Activated CD4-positive, alpha-beta T cell treated with anti-CD3 and anti-CD28 coated beads for 36 hours (primary cell): Measurements from ENCODE around the gene MVB12B. TPM values are rescaled to one million over a fixed set of nuclear protein-coding genes. Genes with fewer than 3 reads are reported as not detected.

ENCODE experiments used
- ATAC-seq: fragments of 200-7000 bp; cut with Tn5 transposase; one replicate; pipeline ENCODE4 v1.10.0; 2021; ENCODE audit warnings: mild to moderate bottlenecking, moderate library complexity
- CTCF ChIA-PET: fragments of 350-600 bp; sonication (Branson Sonifier 250); formaldehyde crosslinking; loops from one replicate; lab custom pipeline; 2021; ENCODE audit warnings: antibody characterized with exemption; lab: Charles Lee
- POLR2A ChIA-PET: fragments of 350-600 bp; sonication (Branson Sonifier 250); formaldehyde crosslinking; loops from one replicate; lab custom pipeline; 2021; ENCODE audit warnings: antibody characterized with exemption, inconsistent platforms; lab: Charles Lee
- DNase-seq: peaks from one replicate; pipeline ENCODE4 v3.0.0-alpha.2; 2020
- H3K27ac Mint-ChIP-seq: one replicate; pipeline ENCODE4 v1.8.0; 2021; ENCODE audit warnings: mixed read lengths
- H3K27me3 Mint-ChIP-seq: one replicate; pipeline ENCODE4 v1.8.0; 2021; ENCODE audit warnings: mixed read lengths
- H3K36me3 Mint-ChIP-seq: one replicate; pipeline ENCODE4 v1.8.0; 2021; ENCODE audit warnings: low read depth, mixed read lengths
- H3K4me1 Mint-ChIP-seq: one replicate; pipeline ENCODE4 v1.8.0; 2021; ENCODE audit warnings: mixed read lengths
- H3K4me3 Mint-ChIP-seq: one replicate; pipeline ENCODE4 v1.8.0; 2021; ENCODE audit warnings: mild to moderate bottlenecking, moderate library complexity, mixed read lengths
- H3K9me3 Mint-ChIP-seq: one replicate; pipeline ENCODE4 v1.8.0; 2021; ENCODE audit warnings: low read depth, mixed read lengths
- intact Hi-C, 2 experiments: fragments of 100-400 bp; cut with DNase I in 1 of 2; cut with micrococcal nuclease in 1 of 2; formaldehyde crosslinking; loops; one replicate each; pipeline versions ENCODE4 v1.14.2 to v1.15.1; 2022 to 2024; cut with DNase I, micrococcal nuclease
- total RNA-seq, 2 experiments: library from RNA; stranded (reverse); gene quantifications; one replicate each; pipeline ENCODE4 v1.2.3, GENCODE V29; 2021

MVB12B gene
- total RNA-seq, 2 experiments from 2014 or later = 3.0 TPM

- no peak for DNase-seq
- Mint-ChIP-seq H3K4me1 (peaks cover 2% of the 10 kb centered on the region), H3K4me3 (no peak overlapping the region), H3K36me3 (no peaks in the 10 kb centered on the region), H3K27me3 (no peaks in the 10 kb centered on the region), H3K9me3 (no peaks in the 10 kb centered on the region), H3K27ac (no peak overlapping the region)
- intact Hi-C loops = loop anchor here in 1 of 2 experiments (10.0 kb wide), 1 partner anchor 260 kb away; no protein-coding TSS in a partner anchor
- CTCF ChIA-PET = interaction anchor here (0.5 to 1.4 kb wide), 6 partner anchors 10 to 1515 kb away, joined by 3 to 5 read pairs (median 3); no protein-coding TSS in a partner anchor
- no peak for ATAC-seq
- POLR2A ChIA-PET = no interaction called here
Observed at GRCh38 chr9:126304207-126304970, 22.2 kb upstream of the MVB12B start.

- ChIA-PET CTCF (interaction anchor here (0.7 to 1.2 kb wide), 3 partner anchors 11 to 791 kb away, joined by 3 to 4 read pairs (median 3); no protein-coding TSS in a partner anchor), POLR2A (no interaction called here)
- Mint-ChIP-seq H3K36me3 (no peaks in the 10 kb centered on the region), H3K27me3 (no peaks in the 10 kb centered on the region), H3K4me3 (no peak overlapping the region), H3K9me3 (no peaks in the 10 kb centered on the region), H3K27ac (no peak overlapping the region), H3K4me1 (peaks cover 2% of the 10 kb centered on the region)
- intact Hi-C loops = loop anchor here in 1 of 2 experiments (10.0 kb wide), 1 partner anchor 260 kb away; no protein-coding TSS in a partner anchor
- ATAC-seq = no peak
- DNase-seq = no peak
Observed at GRCh38 chr9:126304971-126305320, 21.7 kb upstream of the MVB12B start.

- ATAC-seq = no peak
- ChIA-PET POLR2A (no interaction called here), CTCF (no interaction called here)
- intact Hi-C loops = loop anchor here in 1 of 2 experiments (10.0 kb wide), 1 partner anchor 259 kb away; no protein-coding TSS in a partner anchor
- Mint-ChIP-seq H3K4me1 (peaks cover 2% of the 10 kb centered on the region), H3K27ac (no peak overlapping the region), H3K4me3 (no peak overlapping the region), H3K27me3 (no peaks in the 10 kb centered on the region), H3K9me3 (no peaks in the 10 kb centered on the region), H3K36me3 (no peaks in the 10 kb centered on the region)
- DNase-seq = no peak
Observed at GRCh38 chr9:126306071-126306647, 20.5 kb upstream of the MVB12B start.

GRCh38 chr9:126307322-126308061, 19.1 kb upstream of the MVB12B start:
- no peaks in the 10 kb centered on the region for H3K4me1 Mint-ChIP-seq
- ChIA-PET POLR2A (no interaction called here), CTCF (interaction anchor here (0.7 to 1.0 kb wide), 2 partner anchors 10 to 14 kb away, joined by 3 read pairs; no protein-coding TSS in a partner anchor)
- ATAC-seq (no peak), DNase-seq (no peak)
- H3K36me3 Mint-ChIP-seq = no peaks in the 10 kb centered on the region
- no peak overlapping the region for H3K27ac Mint-ChIP-seq
- H3K27me3 Mint-ChIP-seq = no peaks in the 10 kb centered on the region
- H3K9me3 Mint-ChIP-seq = no peaks in the 10 kb centered on the region
- no peak overlapping the region for H3K4me3 Mint-ChIP-seq
- intact Hi-C loops = loop anchor here in 1 of 2 experiments (10.0 kb wide), 1 partner anchor 257 kb away; no protein-coding TSS in a partner anchor

GRCh38 chr9:126309427-126310189, 17.0 kb upstream of the MVB12B start:
- Mint-ChIP-seq H3K27ac (no peak overlapping the region), H3K4me1 (no peaks in the 10 kb centered on the region), H3K9me3 (no peaks in the 10 kb centered on the region), H3K27me3 (no peaks in the 10 kb centered on the region), H3K36me3 (no peaks in the 10 kb centered on the region), H3K4me3 (no peak overlapping the region)
- intact Hi-C loops = loop anchor here in 1 of 2 experiments (10.0 kb wide), 1 partner anchor 255 kb away; no protein-coding TSS in a partner anchor
- CTCF ChIA-PET = interaction anchor here (0.7 to 1.7 kb wide), 2 partner anchors 89 to 894 kb away, joined by 4 to 5 read pairs; no protein-coding TSS in a partner anchor
- no peak for DNase-seq
- POLR2A ChIA-PET = no interaction called here
- no peak for ATAC-seq

- no peak for ATAC-seq
- POLR2A ChIA-PET = no interaction called here
- Mint-ChIP-seq H3K4me3 (no peak overlapping the region), H3K27me3 (no peaks in the 10 kb centered on the region), H3K4me1 (no peaks in the 10 kb centered on the region), H3K9me3 (no peaks in the 10 kb centered on the region), H3K36me3 (no peaks in the 10 kb centered on the region), H3K27ac (no peak overlapping the region)
- DNase-seq = no peak
- CTCF ChIA-PET = interaction anchor here (1.0 to 1.4 kb wide), 2 partner anchors 10 to 13 kb away, joined by 3 to 5 read pairs; partner anchors contain the start of gene MVB12B
- intact Hi-C loops = no loop called here
Observed at GRCh38 chr9:126312584-126313551, 13.8 kb upstream of the MVB12B start.

- Mint-ChIP-seq H3K4me1 (no peaks in the 10 kb centered on the region), H3K27ac (no peak overlapping the region), H3K9me3 (no peaks in the 10 kb centered on the region), H3K36me3 (no peaks in the 10 kb centered on the region), H3K4me3 (no peak overlapping the region), H3K27me3 (no peaks in the 10 kb centered on the region)
- intact Hi-C loops = loop anchor here in 1 of 2 experiments (5.0 kb wide), 2 partner anchors 81 to 176 kb away; no protein-coding TSS in a partner anchor
- CTCF ChIA-PET = interaction anchor here (0.6 to 6.7 kb wide), 13 partner anchors 12 to 185 kb away, joined by 3 to 33 read pairs (median 3); no protein-coding TSS in a partner anchor
- DNase-seq (no peak), ATAC-seq (no peak)
- POLR2A ChIA-PET = interaction anchor here (1.3 kb wide), 1 partner anchor 82 kb away, joined by 4 read pairs; no protein-coding TSS in a partner anchor
Observed at GRCh38 chr9:126316085-126316655, 10.5 kb upstream of the MVB12B start.

- no peak overlapping the region for H3K27ac Mint-ChIP-seq
- no peaks in the 10 kb centered on the region for H3K27me3 Mint-ChIP-seq
- ChIA-PET CTCF (interaction anchor here (0.5 to 6.7 kb wide), 7 partner anchors 10 to 331 kb away, joined by 3 to 33 read pairs (median 5); no protein-coding TSS in a partner anchor), POLR2A (no interaction called here)
- no peak overlapping the region for H3K4me3 Mint-ChIP-seq
- ATAC-seq (peak; percentile 53), DNase-seq (peak; percentile 60)
- no peaks in the 10 kb centered on the region for H3K4me1 Mint-ChIP-seq
- intact Hi-C loops = loop anchor here (1.0 to 5.0 kb wide), 4 partner anchors 80 to 175 kb away; no protein-coding TSS in a partner anchor
- no peaks in the 10 kb centered on the region for H3K36me3 Mint-ChIP-seq
- no peaks in the 10 kb centered on the region for H3K9me3 Mint-ChIP-seq
Observed at GRCh38 chr9:126317513-126317912, 9.1 kb upstream of the MVB12B start.

GRCh38 chr9:126318858-126319257, 7.8 kb upstream of the MVB12B start:
- POLR2A ChIA-PET = interaction anchor here (0.7 kb wide), 1 partner anchor 152 kb away, joined by 6 read pairs; no protein-coding TSS in a partner anchor
- ATAC-seq = no peak
- no peak overlapping the region for H3K4me3 Mint-ChIP-seq
- H3K27me3 Mint-ChIP-seq = no peaks in the 10 kb centered on the region
- CTCF ChIA-PET = interaction anchor here (0.6 to 6.7 kb wide), 5 partner anchors 10 to 172 kb away, joined by 3 to 33 read pairs (median 4); no protein-coding TSS in a partner anchor
- H3K4me1 Mint-ChIP-seq = no peaks in the 10 kb centered on the region
- H3K36me3 Mint-ChIP-seq = no peaks in the 10 kb centered on the region
- H3K27ac Mint-ChIP-seq = no peak overlapping the region
- no peak for DNase-seq
- no peaks in the 10 kb centered on the region for H3K9me3 Mint-ChIP-seq
- intact Hi-C loops = loop anchor here in 1 of 2 experiments (5.0 kb wide), 2 partner anchors 78 to 173 kb away; no protein-coding TSS in a partner anchor
